GM10266 (cell line): ENCODE measurements around the gene MOCS2.

Source experiments
- DNase-seq: peaks from one replicate; pipeline ENCODE4 v3.0.0; 2012; ENCODE audit errors: extremely low spot score
- CTCF ChIP-seq: IDR thresholded peaks from 2 replicates; pipeline ENCODE4 v1.5.1; 2012; ENCODE audit warnings: mild to moderate bottlenecking, low read depth; ENCODE audit not compliant: control insufficient read depth, insufficient read depth; ENCODE audit errors: missing control alignments

MOCS2 gene

GRCh38 chr5:53084546-53085255 is 24.9 kb downstream of the MOCS2 start:
- DNase-seq = no peak
- no peak for TF ChIP-seq CTCF

GRCh38 chr5:53083927-53084326 is 25.6 kb downstream of the MOCS2 start:
- DNase-seq = no peak
- no peak for TF ChIP-seq CTCF

DNA sequence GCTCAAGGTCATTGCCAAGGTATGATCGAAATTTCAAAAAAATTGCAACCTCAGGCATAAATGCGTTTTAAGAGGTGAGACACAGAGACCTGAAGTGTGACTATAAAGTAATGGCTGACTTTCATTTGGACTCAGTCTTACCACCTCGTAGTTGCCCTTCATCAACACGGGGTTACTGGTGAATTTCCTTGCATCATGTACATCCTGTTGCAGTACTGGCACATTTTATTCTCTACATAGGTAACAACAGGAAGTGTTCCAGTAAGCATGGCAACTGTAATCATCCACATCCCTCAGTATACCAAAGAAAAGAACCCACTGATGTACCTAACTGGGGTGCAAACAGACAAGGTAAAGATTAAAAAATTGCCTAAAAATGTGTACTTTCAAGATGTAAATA is 29.3 kb downstream of the MOCS2 start:
- no peak for DNase-seq
- no peak for TF ChIP-seq CTCF

GRCh38 chr5:53076014-53076583 is 33.5 kb downstream of the MOCS2 start:
- no peak for DNase-seq
- TF ChIP-seq CTCF = no peak

- no peak for DNase-seq
- no peak for TF ChIP-seq CTCF
These were observed 36.2 kb downstream of the MOCS2 start for GRCh38 chr5:53073348-53073747.

- DNase-seq = no peak
- no peak for TF ChIP-seq CTCF
These were observed 37.8 kb downstream of the MOCS2 start for GRCh38 chr5:53071738-53072137.

GRCh38 chr5:53071298-53071697 is 38.3 kb downstream of the MOCS2 start:
- no peak for DNase-seq
- no peak for TF ChIP-seq CTCF
